HG03064 (cell line): ENCODE data around the gene RIMBP2.

ENCODE experiments used
- ATAC-seq: cut with Tn5 transposase; IDR thresholded peaks from one replicate; pipeline ENCODE4 v1.9.1; 2021; ENCODE audit warnings: low read depth; ENCODE audit not compliant: unreplicated experiment

The RIMBP2 gene

GRCh38 chr12:130579231-130579630 is 136.9 kb downstream of the RIMBP2 start:
- no peak for ATAC-seq

- no peak for ATAC-seq
Measured at GRCh38 chr12:130577351-130577750, 138.7 kb downstream of the RIMBP2 start.

GRCh38 chr12:130576371-130576816 is 139.7 kb downstream of the RIMBP2 start:
- ATAC-seq = no peak

GRCh38 chr12:130574402-130574801 is 141.7 kb downstream of the RIMBP2 start:
- ATAC-seq = no peak

GRCh38 chr12:130573766-130574165 is 142.3 kb downstream of the RIMBP2 start:
- ATAC-seq = no peak

- no peak for ATAC-seq
Measured at GRCh38 chr12:130573235-130573634, 142.9 kb downstream of the RIMBP2 start.

- ATAC-seq = no peak
Measured at GRCh38 chr12:130572553-130572952, 143.5 kb downstream of the RIMBP2 start.

GRCh38 chr12:130571734-130572133 is 144.4 kb downstream of the RIMBP2 start:
- no peak for ATAC-seq

- ATAC-seq = no peak
Measured at GRCh38 chr12:130571089-130571488, 145.0 kb downstream of the RIMBP2 start.

- ATAC-seq = no peak
Measured at GRCh38 chr12:130569521-130569920, 146.6 kb downstream of the RIMBP2 start.

GRCh38 chr12:130568501-130568900 is 147.6 kb downstream of the RIMBP2 start:
- no peak for ATAC-seq

- ATAC-seq = no peak
Measured at GRCh38 chr12:130568041-130568440, 148.1 kb downstream of the RIMBP2 start.

- no peak for ATAC-seq
Measured at GRCh38 chr12:130566446-130567155, 149.5 kb downstream of the RIMBP2 start.

- ATAC-seq = no peak
Measured at GRCh38 chr12:130565189-130565588, 150.9 kb downstream of the RIMBP2 start.

- ATAC-seq = no peak
Measured at GRCh38 chr12:130563323-130563722, 152.8 kb downstream of the RIMBP2 start.

GRCh38 chr12:130562716-130563115 is 153.4 kb downstream of the RIMBP2 start:
- ATAC-seq = no peak

GRCh38 chr12:130560321-130560720 is 155.8 kb downstream of the RIMBP2 start:
- ATAC-seq = no peak

GRCh38 chr12:130559806-130560205 is 156.3 kb downstream of the RIMBP2 start:
- no peak for ATAC-seq

GRCh38 chr12:130557886-130558765 is 158.0 kb downstream of the RIMBP2 start:
- ATAC-seq = no peak

- ATAC-seq = no peak
Measured at GRCh38 chr12:130557201-130557600, 158.9 kb downstream of the RIMBP2 start.

- no peak for ATAC-seq
Measured at GRCh38 chr12:130556486-130557055, 159.5 kb downstream of the RIMBP2 start.
